Type B pancreatic cell (in vitro differentiated cells): Measurements from ENCODE around the gene ZNF316. TPM values are rescaled to one million over a fixed set of nuclear protein-coding genes. Genes with fewer than 3 reads are reported as not detected.

Source experiments
- DNase-seq: peaks from one replicate; pipeline ENCODE4 v3.0.0; 2021; ENCODE audit warnings: mixed read lengths; ENCODE audit not compliant: unreplicated experiment; ENCODE audit errors: extremely low spot score
- H3K27ac Mint-ChIP-seq: 2 replicates; pipeline ENCODE4 v1.8.0; 2021; ENCODE audit warnings: mild to moderate bottlenecking, mixed read lengths
- H3K27me3 Mint-ChIP-seq: 2 replicates; pipeline ENCODE4 v1.8.0; 2021; ENCODE audit warnings: mixed read lengths
- H3K36me3 Mint-ChIP-seq: 2 replicates; pipeline ENCODE4 v1.8.0; 2021; ENCODE audit warnings: mixed read lengths
- H3K4me1 Mint-ChIP-seq: one replicate; pipeline ENCODE4 v1.8.0; 2021; ENCODE audit warnings: mixed read lengths; ENCODE audit not compliant: unreplicated experiment
- H3K4me3 Mint-ChIP-seq: 2 replicates; pipeline ENCODE4 v1.8.0; 2021; ENCODE audit warnings: mild to moderate bottlenecking, mixed read lengths
- H3K9me3 Mint-ChIP-seq: 2 replicates; pipeline ENCODE4 v1.8.0; 2021; ENCODE audit warnings: mixed read lengths
- CTCF ChIP-seq: fragments of 200-600 bp; sonication (generic); conservative IDR thresholded peaks from 2 replicates; pipeline ENCODE4 v1.5.0; 2021; ENCODE audit warnings: antibody characterized with exemption, mild to moderate bottlenecking
- total RNA-seq: library from RNA; stranded (reverse); gene quantifications from 2 replicates; pipeline ENCODE4 v1.2.1, GENCODE V29; 2021; ENCODE audit warnings: low replicate concordance

The ZNF316 gene
- total RNA-seq, 1 donor from 2014 or later = 46.8 TPM

- Mint-ChIP-seq H3K4me3 (peak overlapping the region; percentile 90), H3K9me3 (no peaks in the 10 kb centered on the region), H3K27ac (peak overlapping the region; percentile 36), H3K36me3 (peaks cover 14% of the 10 kb centered on the region), H3K27me3 (no peaks in the 10 kb centered on the region), H3K4me1 (peaks cover 17% of the 10 kb centered on the region)
- peak; percentile 56 for TF ChIP-seq CTCF
- DNase-seq = no peak
Measured at GRCh38 chr7:6637544-6638229, 569 bp downstream of the ZNF316 start.

- no peak for TF ChIP-seq CTCF
- Mint-ChIP-seq H3K9me3 (no peaks in the 10 kb centered on the region), H3K4me1 (peaks cover 17% of the 10 kb centered on the region), H3K27me3 (no peaks in the 10 kb centered on the region), H3K36me3 (peaks cover 14% of the 10 kb centered on the region), H3K27ac (peak overlapping the region; percentile 36), H3K4me3 (peak overlapping the region; percentile 90)
- DNase-seq = no peak
Measured at GRCh38 chr7:6639032-6639431, 1.9 kb downstream of the ZNF316 start.

- DNase-seq = no peak
Measured at GRCh38 chr7:6639627-6640026, 2.5 kb downstream of the ZNF316 start.

GRCh38 chr7:6640246-6640721, 3.2 kb downstream of the ZNF316 start:
- H3K4me1 Mint-ChIP-seq = peaks cover 17% of the 10 kb centered on the region
- H3K36me3 Mint-ChIP-seq = peaks cover 14% of the 10 kb centered on the region
- H3K4me3 Mint-ChIP-seq = peak overlapping the region; percentile 74
- no peak for TF ChIP-seq CTCF
- no peak for DNase-seq
- H3K27ac Mint-ChIP-seq = peak overlapping the region; percentile 58
- no peaks in the 10 kb centered on the region for H3K9me3 Mint-ChIP-seq
- H3K27me3 Mint-ChIP-seq = no peaks in the 10 kb centered on the region

More at GRCh38 chr7:6639627-6640026, 2.5 kb downstream of the ZNF316 start:
- H3K4me1 Mint-ChIP-seq = peaks cover 17% of the 10 kb centered on the region
- peak overlapping the region; percentile 74 for H3K4me3 Mint-ChIP-seq
- no peak overlapping the region for H3K27ac Mint-ChIP-seq
- no peaks in the 10 kb centered on the region for H3K9me3 Mint-ChIP-seq
- TF ChIP-seq CTCF = no peak
- H3K36me3 Mint-ChIP-seq = peaks cover 14% of the 10 kb centered on the region
- no peaks in the 10 kb centered on the region for H3K27me3 Mint-ChIP-seq

GRCh38 chr7:6641305-6642035, 4.4 kb downstream of the ZNF316 start:
- no peak overlapping the region for H3K27ac Mint-ChIP-seq
- peaks cover 17% of the 10 kb centered on the region for H3K4me1 Mint-ChIP-seq
- no peaks in the 10 kb centered on the region for H3K27me3 Mint-ChIP-seq
- DNase-seq = no peak
- H3K9me3 Mint-ChIP-seq = no peaks in the 10 kb centered on the region
- no peak for TF ChIP-seq CTCF
- H3K4me3 Mint-ChIP-seq = no peak overlapping the region
- H3K36me3 Mint-ChIP-seq = peaks cover 14% of the 10 kb centered on the region
